K562 (cell line): ENCODE measurements around the gene CPM. TPM values are rescaled to one million over a fixed set of nuclear protein-coding genes. Genes with fewer than 3 reads are reported as not detected.

Source experiments
- ATAC-seq: fragments of 200-7000 bp; cut with Tn5 transposase; 3 replicates; pipeline ENCODE4 v1.9.1; 2020; ENCODE audit warnings: moderate library complexity
- BruUV-seq: library from RNA; stranded (reverse); fragments of 400-500 nt; replicated peaks from 2 replicates; lab custom pipeline; 2021; lab: Mats Ljungman, UMichigan
- CTCF ChIA-PET: fragments of 300-600 bp; formaldehyde crosslinking; extraction: SDS; loops from one replicate; lab custom pipeline; 2021; ENCODE audit warnings: low intra/inter-chr PET ratio; lab: Yijun Ruan, JAX
- POLR2A ChIA-PET: fragments of 300-600, 350-650 bp; sonication (Branson Sonifier 250); formaldehyde crosslinking; extraction: SDS; loops from one replicate; lab custom pipeline; 2021; ENCODE audit warnings: antibody characterized with exemption, inconsistent platforms; lab: Yijun Ruan, JAX
- DNase-seq, 4 experiments: peaks; one replicate each; pipeline versions ENCODE4 v3.0.0 to v3.0.0-alpha.2; 2011 to 2018; ENCODE audit warnings: low spot score in 3 of 4, mixed read lengths in 3 of 4; ENCODE audit errors: extremely low read depth in 1 of 4
- FAIRE-seq: peaks from 2 replicates; lab custom pipeline; 2011; peaks lifted over from hg19 to GRCh38; lab: Jason Lieb, UNC
- H2AFZ ChIP-seq: 2 replicates; pipeline ENCODE4 v1.6.0; 2011; ENCODE audit warnings: low read depth, low read length, control low read depth, inconsistent platforms
- H3K27ac ChIP-seq: fragments of 200-600 bp; 3 replicates; pipeline ENCODE4 v1.8.0; 2011; ENCODE audit warnings: low read depth, mild to moderate bottlenecking, control low read depth, inconsistent platforms, low read length, moderate library complexity, mixed read lengths; ENCODE audit errors: extremely low read depth
- H3K27me3 ChIP-seq, 2 experiments: fragments of 300-600 bp in 1 of 2; 2 replicates in 1 of 2; 3 replicates in 1 of 2; pipeline versions ENCODE4 v1.6.0 to v1.8.0; 2011; ENCODE audit warnings: inconsistent platforms in 2 of 2, low read length in 2 of 2, mild to moderate bottlenecking in 1 of 2, mixed read lengths in 1 of 2, moderate library complexity in 1 of 2; ENCODE audit not compliant: control insufficient read depth in 2 of 2, insufficient read depth in 2 of 2
- H3K36me3 ChIP-seq: fragments of 300-600 bp; 3 replicates; pipeline ENCODE4 v1.8.0; 2011; ENCODE audit warnings: mild to moderate bottlenecking, low read length, inconsistent platforms; ENCODE audit not compliant: control insufficient read depth, insufficient read depth
- H3K4me1 ChIP-seq, 2 experiments: fragments of 200-600 bp in 1 of 2; replicated peaks in 1 of 2; 2 replicates in 1 of 2; 3 replicates in 1 of 2; pipeline versions ENCODE4 v1.5.1 to v1.8.0; 2011; ENCODE audit warnings: inconsistent platforms in 2 of 2, low read length in 2 of 2, mild to moderate bottlenecking in 1 of 2, mixed read lengths in 1 of 2, moderate library complexity in 1 of 2; ENCODE audit not compliant: control insufficient read depth in 2 of 2, insufficient read depth in 2 of 2
- H3K4me2 ChIP-seq: 2 replicates; pipeline ENCODE4 v1.6.1; 2011; ENCODE audit warnings: low read length, control low read depth, inconsistent platforms, mixed read lengths; ENCODE audit not compliant: insufficient read depth
- H3K4me3 ChIP-seq: fragments of 200-600 bp; sonication (generic), shearing (Covaris generic); 2 replicates; pipeline ENCODE4 v1.5.1; 2016; ENCODE audit warnings: control low read depth, inconsistent platforms
- H3K79me2 ChIP-seq: fragments of 200-600 bp; 3 replicates; pipeline ENCODE4 v1.8.0; 2011; ENCODE audit warnings: low read length, inconsistent platforms; ENCODE audit not compliant: control insufficient read depth, insufficient read depth
- H3K9ac ChIP-seq, 2 experiments: 2 replicates each; pipeline versions ENCODE4 v1.6.0 to v1.6.1; 2011; ENCODE audit warnings: low read depth in 2 of 2, low read length in 2 of 2, control low read depth in 1 of 2, inconsistent platforms in 1 of 2, mild to moderate bottlenecking in 1 of 2, mixed read lengths in 1 of 2; ENCODE audit not compliant: insufficient read depth in 1 of 2
- H3K9me1 ChIP-seq: one replicate; pipeline ENCODE4 v1.6.0; 2011; ENCODE audit warnings: inconsistent platforms, mild to moderate bottlenecking, low read length, moderate library complexity; ENCODE audit not compliant: control insufficient read depth, insufficient read depth
- H3K9me3 ChIP-seq: replicated peaks from 2 replicates; pipeline ENCODE4 v1.5.1; 2011; ENCODE audit warnings: low read depth, low read length, inconsistent platforms; ENCODE audit not compliant: control insufficient read depth, insufficient read depth
- H4K20me1 ChIP-seq: replicated peaks from 2 replicates; pipeline ENCODE4 v1.6.1; 2011; ENCODE audit warnings: low read length, inconsistent platforms, mixed read lengths; ENCODE audit not compliant: control insufficient read depth, insufficient read depth
- GTF2A2 ChIP-seq: IDR thresholded peaks from 2 replicates; pipeline ENCODE4 v1.6.1; 2016; ENCODE audit warnings: mild to moderate bottlenecking, missing genetic modification characterization, missing compliant biosample characterization
- GTF2E2 ChIP-seq: fragments of 200-800 bp; sonication (Bioruptor generic); IDR thresholded peaks from 2 replicates; pipeline ENCODE4 v1.6.1; 2016; ENCODE audit warnings: missing genetic modification characterization, missing compliant biosample characterization
- JUN ChIP-seq, 2 experiments: sonication (generic) in 1 of 2; formaldehyde crosslinking in 1 of 2; IDR thresholded peaks; 2 replicates each; pipeline versions ENCODE4 v1.6.1 to v1.8.0; 2012 to 2022; ENCODE audit warnings: borderline replicate concordance in 2 of 2, mild to moderate bottlenecking in 2 of 2, improper control_type of control experiment in 1 of 2, low read depth in 1 of 2, low read length in 1 of 2, missing genetic modification reagents in 1 of 2
- NBN ChIP-seq: fragments of 450-650 bp; IDR thresholded peaks from 2 replicates; pipeline ENCODE4 v1.6.1; 2016; ENCODE audit warnings: low read depth, mild to moderate bottlenecking
- RBM15 ChIP-seq: fragments of 200-400 bp; formaldehyde crosslinking; IDR thresholded peaks from 2 replicates; pipeline ENCODE4 v1.6.1; 2018; ENCODE audit warnings: mild to moderate bottlenecking, low read length, moderate library complexity; ENCODE audit not compliant: insufficient read depth
- SNRNP70 ChIP-seq: fragments of 200-400 bp; formaldehyde crosslinking; optimal IDR thresholded peaks from 2 replicates; pipeline ENCODE3; 2017; ENCODE audit warnings: low read depth, low read length
- SUPT5H ChIP-seq: fragments of 450-650 bp; IDR thresholded peaks from 2 replicates; pipeline ENCODE4 v1.6.1; 2016
- UBTF ChIP-seq, 2 experiments: IDR thresholded peaks; 2 replicates each; pipeline ENCODE4 v1.6.1; 2012; ENCODE audit warnings: improper control_type of control experiment in 2 of 2, low read depth in 2 of 2, low read length in 2 of 2, borderline replicate concordance in 1 of 2
- ZNF780A ChIP-seq: fragments of 250-450 bp; sonication (Bioruptor Pico); IDR thresholded peaks from 2 replicates; pipeline ENCODE4 v1.5.0; 2021; ENCODE audit warnings: mild to moderate bottlenecking
- WGBS: fragments of 100-300 bp; shearing (Covaris generic); methylation state at CpG from one replicate; pipeline ENCODE4 v1.1.6; 2016; ENCODE audit warnings: low coverage, mixed read lengths; ENCODE audit not compliant: insufficient coverage; ENCODE audit errors: missing lambda C conversion rate; 5-methylcytosine and 5-hydroxymethylcytosine counted together
- in situ Hi-C: fragments of 300-500 bp; cut with MboI; formaldehyde crosslinking; loops from 4 replicates; pipeline ENCODE4 v1.15.0; 2018; ENCODE audit warnings: inconsistent platforms, mixed read lengths
- intact Hi-C: fragments of 100-400 bp; cut with micrococcal nuclease; formaldehyde crosslinking; loops from 2 replicates; pipeline ENCODE4 v1.14.2; 2022
- polyA plus RNA-seq, 8 experiments: library from polyadenylated mRNA; depleted of rRNA in 4 of 8; stranded (reverse) in 5 of 8; unstranded in 3 of 8; fragments of >200 nt; fragmentation: Nextera tagmentation in 2 of 8; fragmentation: Illumina TruSeq in 1 of 8; extraction: Ambion mirVana in 2 of 8; extraction: Trizol in 1 of 8; gene quantifications; 2 replicates each; pipeline versions ENCODE4 v1.2.1 to v1.2.3, GENCODE V29; 2011 to 2014; ENCODE audit warnings: inconsistent platforms in 1 of 8, missing spikeins in 1 of 8
- total RNA-seq, 7 experiments: library from RNA; depleted of rRNA in 6 of 7; stranded (reverse); fragments of >200 nt in 6 of 7; fragmentation: Illumina TruSeq in 2 of 7; extraction: Trizol in 2 of 7; gene quantifications; 2 replicates each; pipeline versions ENCODE4 v1.2.1 to v1.2.3, GENCODE V29; 2011 to 2021; ENCODE audit warnings: low replicate concordance in 1 of 7
- TF ChIP-seq, protein P1 (sequence below): IDR thresholded peaks from 3 replicates; pipeline ENCODE4 v1.6.1; 2011; ENCODE audit warnings: borderline replicate concordance, mild to moderate bottlenecking, moderate library complexity; ENCODE audit not compliant: insufficient read length; ENCODE audit errors: extremely low read depth

Gene CPM
- total and polyA plus RNA-seq, 9 of the 15 experiments (the other 6 are each of a cell fraction or from before 2014, with no cell fraction given): 0.31 TPM; not detected in 8

DNA sequence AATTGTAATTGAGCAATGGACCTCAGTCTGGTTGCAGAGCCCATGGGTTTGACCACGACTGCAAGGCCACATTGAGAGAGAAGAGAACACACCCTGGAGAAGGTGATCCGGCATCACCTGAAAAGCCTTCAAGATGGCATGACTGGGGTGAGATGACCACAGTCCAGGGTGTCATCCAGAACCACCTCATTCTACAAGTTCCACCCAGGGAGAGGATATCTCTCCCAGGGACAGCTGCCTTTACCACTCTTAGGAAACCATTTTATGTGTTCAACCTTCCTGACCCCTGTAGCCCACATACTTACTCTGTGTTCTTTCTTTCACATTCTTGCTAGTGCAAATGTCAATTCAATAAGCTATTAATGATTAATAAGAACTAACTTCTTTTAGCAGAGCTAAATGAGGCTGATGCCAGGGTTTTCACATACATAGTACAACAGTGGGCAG is 43.4 kb upstream of the CPM start:
- no peak for TF ChIP-seq GTF2A2 (tag)
- TF ChIP-seq JUN (IDR thresholded peaks at IDR 0.05; ENCODE audit: borderline replicate concordance, low read depth, low read length): no peak
- TF ChIP-seq JUN (CRISPR knock-in tag; IDR thresholded peaks at IDR 0.05; ENCODE audit: borderline replicate concordance): no peak
- no peak for TF ChIP-seq SUPT5H
- TF ChIP-seq UBTF (IDR thresholded peaks at IDR 0.05; ENCODE audit: borderline replicate concordance in 1 of 2, low read depth in 2 of 2, low read length in 2 of 2): no peak
- TF ChIP-seq, protein P1, sequence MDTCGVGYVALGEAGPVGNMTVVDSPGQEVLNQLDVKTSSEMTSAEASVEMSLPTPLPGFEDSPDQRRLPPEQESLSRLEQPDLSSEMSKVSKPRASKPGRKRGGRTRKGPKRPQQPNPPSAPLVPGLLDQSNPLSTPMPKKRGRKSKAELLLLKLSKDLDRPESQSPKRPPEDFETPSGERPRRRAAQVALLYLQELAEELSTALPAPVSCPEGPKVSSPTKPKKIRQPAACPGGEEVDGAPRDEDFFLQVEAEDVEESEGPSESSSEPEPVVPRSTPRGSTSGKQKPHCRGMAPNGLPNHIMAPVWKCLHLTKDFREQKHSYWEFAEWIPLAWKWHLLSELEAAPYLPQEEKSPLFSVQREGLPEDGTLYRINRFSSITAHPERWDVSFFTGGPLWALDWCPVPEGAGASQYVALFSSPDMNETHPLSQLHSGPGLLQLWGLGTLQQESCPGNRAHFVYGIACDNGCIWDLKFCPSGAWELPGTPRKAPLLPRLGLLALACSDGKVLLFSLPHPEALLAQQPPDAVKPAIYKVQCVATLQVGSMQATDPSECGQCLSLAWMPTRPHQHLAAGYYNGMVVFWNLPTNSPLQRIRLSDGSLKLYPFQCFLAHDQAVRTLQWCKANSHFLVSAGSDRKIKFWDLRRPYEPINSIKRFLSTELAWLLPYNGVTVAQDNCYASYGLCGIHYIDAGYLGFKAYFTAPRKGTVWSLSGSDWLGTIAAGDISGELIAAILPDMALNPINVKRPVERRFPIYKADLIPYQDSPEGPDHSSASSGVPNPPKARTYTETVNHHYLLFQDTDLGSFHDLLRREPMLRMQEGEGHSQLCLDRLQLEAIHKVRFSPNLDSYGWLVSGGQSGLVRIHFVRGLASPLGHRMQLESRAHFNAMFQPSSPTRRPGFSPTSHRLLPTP: no peak
- TF ChIP-seq GTF2E2 (tag): no peak
- no peak for TF ChIP-seq SNRNP70
- TF ChIP-seq NBN: no peak
- TF ChIP-seq ZNF780A (CRISPR knock-in tag): no peak
- no peak for TF ChIP-seq RBM15
- POLR2A ChIA-PET: no interaction called here
- H3K4me3 ChIP-seq: no peak overlapping the region
- WGBS: 4% methylated on average over 2 of the region's 2 CpGs
- CTCF ChIA-PET: no interaction called here
- no peaks in the 10 kb centered on the region for H3K4me1 ChIP-seq
- no peak for ATAC-seq
- H3K36me3 ChIP-seq: no peaks in the 10 kb centered on the region
- no peak for FAIRE-seq
- H3K27ac ChIP-seq: no peak overlapping the region
- H3K9me1 ChIP-seq: no peaks in the 10 kb centered on the region
- no peak for DNase-seq
- H3K9me3 ChIP-seq: no peaks in the 10 kb centered on the region
- no peak overlapping the region for H3K4me2 ChIP-seq
- H2AFZ ChIP-seq: no peak overlapping the region
- H4K20me1 ChIP-seq: no peaks in the 10 kb centered on the region
- peaks cover 0 to 11% of the 10 kb centered on the region in 2 experiments; a peak in 2 of 5 replicates for H3K27me3 ChIP-seq
- in situ Hi-C loops (no loop called here), intact Hi-C loops (no loop called here)
- no peak overlapping the region for H3K9ac ChIP-seq
- no peaks in the 10 kb centered on the region for H3K79me2 ChIP-seq
- BruUV-seq: no TSS peak
